DMS153 treated with DMSO at 0.1 percent for 48 hours (cell line): ENCODE results near the gene GYPB.
"Not testable (repeated sequence)": the region's sequence is repeated elsewhere in the genome, so short reads cannot be mapped to it uniquely, and the experiment has no call there.

Experiments used
- DNase-seq: peaks from one replicate; lab custom pipeline; 2025; ENCODE audit not compliant: unreplicated experiment; lab: John Stamatoyannopoulos, UW

GYPB gene

DNA sequence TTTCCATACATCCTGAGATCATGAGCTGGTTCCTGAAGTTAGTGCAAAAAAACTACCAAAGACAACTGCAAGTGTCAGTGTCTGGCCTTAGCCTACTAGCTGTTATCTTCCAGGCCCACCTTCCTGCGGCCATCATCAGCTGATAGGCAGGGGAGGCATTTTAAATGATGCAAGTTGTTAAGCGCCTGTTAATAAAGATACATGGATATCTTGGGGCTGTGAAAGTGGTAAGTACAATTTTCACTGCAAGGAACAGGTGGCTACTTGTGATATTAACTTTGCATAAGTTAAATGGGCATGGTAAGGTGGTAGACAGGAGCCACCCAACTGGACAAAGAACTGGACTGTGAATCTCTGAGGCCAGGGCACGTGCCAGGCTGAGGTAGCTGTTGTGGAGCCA is at the start of gene GYPB:
Gene GYPB, minus strand, starts transcription at position 104 of the 400 bp plus-strand sequence. Its CDS starts 93 bp downstream, at position 11.
- DNase-seq, result not testable (repeated sequence)

DNA sequence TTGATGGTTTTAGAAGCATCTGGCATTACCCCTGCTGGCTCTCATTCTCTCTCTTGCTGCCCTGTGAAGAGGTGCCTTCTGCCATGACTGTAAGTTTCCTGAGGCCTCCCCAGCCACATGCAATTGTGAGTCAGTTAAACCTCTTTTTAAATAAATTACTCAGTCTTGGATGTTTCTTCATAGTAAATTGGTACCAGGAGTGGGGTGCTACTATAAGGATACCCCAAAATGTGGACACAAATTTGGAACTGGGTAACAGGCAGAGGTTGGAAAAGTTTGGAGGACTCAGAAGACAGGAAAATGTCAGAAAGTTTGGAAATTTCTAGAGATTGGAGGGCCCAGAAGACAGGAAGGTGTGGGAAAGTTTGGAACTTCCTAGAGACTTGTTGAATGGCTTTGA is 42.4 kb upstream of the GYPB start:
- not testable (repeated sequence) for DNase-seq

DNA sequence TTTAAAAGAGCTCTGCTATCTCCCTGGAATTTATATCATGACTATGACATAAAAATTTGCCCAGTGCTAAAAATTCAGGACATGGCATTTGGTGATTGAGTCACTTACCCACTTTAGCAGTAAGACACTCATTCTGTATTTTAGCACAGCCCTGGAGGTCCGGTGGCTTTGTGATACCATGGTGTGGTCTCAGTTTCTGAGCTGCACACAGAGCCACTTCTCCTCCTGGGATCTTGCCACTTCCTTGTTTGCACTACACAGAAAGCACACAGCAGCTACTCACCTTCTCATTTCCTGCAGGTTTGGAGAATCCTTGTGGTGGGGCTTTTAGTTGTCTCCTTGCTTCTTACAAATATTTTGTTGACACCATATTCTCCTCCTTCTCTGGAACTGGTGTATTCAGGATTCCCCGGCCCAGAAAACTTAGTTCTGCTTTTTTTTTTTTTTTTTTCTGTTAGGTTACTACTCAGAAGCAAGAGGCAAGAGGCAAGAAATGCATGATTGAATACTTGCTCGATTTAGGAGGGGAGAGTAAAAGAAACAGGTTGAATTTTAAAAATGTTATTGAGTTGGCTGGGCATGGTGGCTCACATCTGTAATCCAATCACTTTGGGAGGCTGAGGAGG is 41.2 kb upstream of the GYPB start:
- not testable (repeated sequence) for DNase-seq

DNA sequence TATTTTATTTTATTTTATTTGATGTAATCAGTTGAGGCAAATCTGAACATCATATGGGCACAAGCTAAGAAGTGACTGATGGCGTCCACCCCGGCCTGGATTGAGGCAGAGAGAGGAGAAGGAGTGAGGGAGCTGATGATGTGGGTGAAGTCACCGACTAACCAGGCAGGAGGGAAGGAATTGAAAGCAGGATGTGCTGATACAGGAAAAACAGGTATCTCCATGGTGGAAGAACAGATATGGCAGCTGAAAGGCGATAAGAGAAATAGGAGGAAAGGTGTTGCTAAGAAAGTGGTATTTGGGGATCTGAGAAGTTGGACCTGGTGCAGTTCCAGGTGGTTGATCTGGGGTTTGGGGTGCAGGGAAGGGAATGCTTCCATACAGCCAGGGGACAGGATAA is 37.6 kb upstream of the GYPB start:
- no peak for DNase-seq

DNA sequence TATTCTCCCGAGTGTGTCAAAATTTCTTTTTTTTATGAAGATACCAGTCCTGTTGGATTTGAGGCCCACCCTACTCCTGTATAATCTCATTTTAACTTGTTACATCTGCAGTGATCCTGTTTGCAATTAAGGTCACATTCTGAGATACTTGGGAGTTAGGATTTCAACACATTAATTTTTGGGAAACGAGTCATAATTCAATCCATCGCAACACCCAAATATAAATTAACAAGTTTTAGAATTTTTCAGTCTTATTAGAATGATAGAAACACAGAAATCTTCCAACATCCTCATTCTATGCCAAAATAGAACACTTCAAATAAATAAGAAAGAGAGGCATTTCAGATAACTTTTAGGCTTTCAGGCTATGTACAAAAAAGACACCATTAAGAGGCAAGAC is 36.2 kb upstream of the GYPB start:
- not testable (repeated sequence) for DNase-seq

DNA sequence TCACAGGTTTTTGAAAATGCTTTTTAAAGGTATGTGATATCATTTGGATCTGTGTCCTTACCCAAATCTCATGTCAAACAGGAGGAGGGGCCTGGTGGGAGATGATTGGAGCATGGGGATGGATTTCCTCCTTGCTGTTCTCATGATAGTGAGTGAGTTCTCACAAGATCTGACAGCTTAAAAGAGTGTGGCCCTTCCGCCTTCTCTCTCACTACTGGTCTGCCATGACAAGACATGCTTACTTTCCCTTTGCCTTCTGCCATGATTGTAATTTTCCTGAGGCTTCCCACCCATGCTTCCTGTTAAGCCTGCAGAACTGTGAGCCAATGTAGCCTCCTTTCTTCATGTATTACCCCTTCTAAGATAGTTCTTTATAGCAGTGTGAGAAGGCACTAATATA is 32.3 kb upstream of the GYPB start:
- not testable (repeated sequence) for DNase-seq

DNA sequence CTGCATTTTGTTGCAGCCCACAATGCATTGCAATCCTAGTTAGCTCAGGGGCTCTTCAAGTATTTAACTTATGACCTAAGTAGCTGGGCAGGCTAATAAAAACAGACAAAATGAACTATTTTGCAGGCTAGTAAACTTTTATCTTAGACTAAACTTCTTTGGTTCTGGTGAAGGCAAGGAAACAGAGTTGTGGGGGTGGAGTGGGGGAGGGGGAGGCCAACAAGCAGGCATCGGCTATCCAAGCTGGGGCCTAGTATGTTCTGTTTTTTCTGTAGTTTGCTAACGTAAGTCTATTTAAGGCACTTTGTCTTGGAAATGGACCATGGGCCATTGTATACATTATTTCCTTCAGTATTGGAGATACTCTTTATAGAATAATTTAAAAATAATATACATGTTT is 31.5 kb upstream of the GYPB start:
- not testable (repeated sequence) for DNase-seq

DNA sequence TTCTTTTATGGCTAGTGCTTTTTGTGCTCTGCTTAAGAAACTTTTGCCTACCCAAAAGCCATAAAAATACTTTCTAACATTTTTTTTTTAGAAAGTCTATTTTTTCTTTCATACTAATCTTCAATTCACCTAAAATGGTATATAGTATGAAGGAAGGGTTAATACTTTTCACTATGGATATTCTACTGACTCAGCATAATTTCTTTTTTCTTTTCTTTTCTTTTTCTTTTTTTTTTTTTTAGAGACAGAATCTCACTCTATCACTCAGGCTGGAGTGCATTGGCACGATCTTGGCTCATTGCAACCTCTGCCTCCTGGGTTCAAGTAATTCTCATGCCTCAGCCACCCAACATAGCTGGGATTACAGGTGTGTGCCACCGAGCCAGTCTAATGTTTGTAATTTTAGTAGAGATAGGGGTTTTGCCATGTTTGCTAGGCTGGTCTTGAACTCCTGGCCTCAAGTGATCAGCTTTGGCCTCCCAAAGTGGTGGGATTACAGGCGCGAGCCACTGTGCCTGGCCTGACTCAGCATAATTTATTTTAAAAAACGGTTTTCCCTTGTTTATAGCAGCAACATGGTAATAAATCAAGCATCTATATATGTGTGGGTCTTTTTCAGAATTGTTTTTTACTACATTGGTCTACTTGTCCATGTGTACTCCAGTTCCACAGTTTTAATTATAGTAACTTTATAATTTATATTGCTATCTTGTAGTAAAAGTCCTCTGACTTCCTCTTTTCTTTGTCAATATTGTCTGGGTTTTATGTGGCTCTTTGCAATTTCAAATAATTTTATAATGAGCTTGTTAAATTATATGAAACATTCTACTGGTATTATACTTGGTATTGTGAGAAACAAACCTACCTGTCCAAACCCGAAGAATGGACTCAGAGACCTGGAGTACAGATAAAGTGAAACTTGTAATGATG is 30.6 kb upstream of the GYPB start:
- not testable (repeated sequence) for DNase-seq

DNA sequence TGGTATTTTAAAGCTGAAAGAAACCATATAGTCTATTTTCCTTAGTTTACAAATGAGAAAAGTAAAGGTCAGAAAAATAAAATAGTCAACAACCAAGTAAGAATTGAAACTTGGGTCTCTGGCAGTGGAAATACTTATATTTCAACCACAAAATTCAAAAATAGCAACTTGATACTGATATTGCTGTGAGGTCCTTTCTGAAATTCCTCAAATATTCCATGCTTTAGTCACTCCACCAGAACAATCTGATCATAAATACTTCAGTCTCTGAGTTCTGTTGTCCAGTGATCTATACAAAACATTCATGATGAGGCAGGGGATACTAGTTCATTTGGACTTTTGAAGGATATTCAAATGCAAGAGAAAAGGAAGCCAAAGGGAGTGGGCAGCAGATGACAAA is 25.8 kb upstream of the GYPB start:
- DNase-seq, result not testable (repeated sequence)

DNA sequence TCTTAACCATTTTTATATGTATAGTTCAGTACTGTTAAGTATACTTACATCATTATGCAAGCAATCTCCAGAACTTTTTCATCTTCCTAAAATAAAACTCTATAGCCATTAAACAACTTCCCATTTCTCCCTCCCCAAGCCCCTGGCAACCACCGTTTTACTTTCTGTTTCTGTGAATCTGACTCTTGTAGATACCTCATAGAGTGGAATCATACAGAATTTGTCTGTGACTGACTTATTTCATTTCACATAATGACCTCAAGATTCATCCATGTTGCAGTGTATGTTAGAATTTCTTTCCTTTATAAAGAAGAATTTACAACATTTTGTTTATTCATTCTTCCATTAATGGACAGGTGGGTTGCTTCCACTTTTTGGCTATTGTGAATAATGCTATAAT is 13.4 kb upstream of the GYPB start:
- DNase-seq, result not testable (repeated sequence)

DNA sequence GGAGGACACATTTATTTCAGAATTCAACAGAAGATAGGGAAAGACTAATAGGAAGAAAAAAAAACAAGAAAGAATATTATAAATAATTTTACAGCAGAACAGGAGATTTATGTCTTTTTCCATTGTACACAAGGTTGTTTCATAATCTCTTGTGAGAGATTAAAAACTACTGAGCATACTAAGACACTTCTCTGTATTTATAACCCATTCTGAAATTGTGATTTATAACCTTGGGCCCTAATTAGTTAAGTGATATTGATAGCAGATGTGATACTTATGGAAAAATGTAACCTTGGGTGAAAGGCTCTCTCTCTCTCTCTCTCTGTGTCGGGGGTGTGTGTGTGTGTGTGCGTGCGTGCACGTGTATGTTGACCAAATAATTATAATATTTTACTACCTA is 12.7 kb upstream of the GYPB start:
- DNase-seq, result not testable (repeated sequence)

DNA sequence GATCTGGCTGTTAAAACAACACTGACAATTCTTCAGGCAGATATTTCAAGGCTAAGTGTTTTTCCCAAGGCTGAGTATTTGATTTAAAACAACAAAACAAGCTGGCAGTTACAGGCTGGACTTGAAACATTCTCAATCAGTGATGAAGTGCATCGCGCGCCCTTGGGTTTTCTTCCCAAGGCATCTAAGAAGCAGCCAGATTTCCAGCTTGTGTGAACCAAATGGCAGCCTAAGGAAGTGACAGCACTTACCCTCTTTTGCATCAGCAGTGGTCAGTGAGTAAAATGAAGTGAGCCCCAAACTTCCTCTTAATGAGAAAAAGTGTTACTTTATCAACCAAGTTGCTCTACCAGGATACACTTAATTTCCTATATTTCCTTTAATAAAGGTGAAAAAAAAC is 12.2 kb upstream of the GYPB start:
- not testable (repeated sequence) for DNase-seq

DNA sequence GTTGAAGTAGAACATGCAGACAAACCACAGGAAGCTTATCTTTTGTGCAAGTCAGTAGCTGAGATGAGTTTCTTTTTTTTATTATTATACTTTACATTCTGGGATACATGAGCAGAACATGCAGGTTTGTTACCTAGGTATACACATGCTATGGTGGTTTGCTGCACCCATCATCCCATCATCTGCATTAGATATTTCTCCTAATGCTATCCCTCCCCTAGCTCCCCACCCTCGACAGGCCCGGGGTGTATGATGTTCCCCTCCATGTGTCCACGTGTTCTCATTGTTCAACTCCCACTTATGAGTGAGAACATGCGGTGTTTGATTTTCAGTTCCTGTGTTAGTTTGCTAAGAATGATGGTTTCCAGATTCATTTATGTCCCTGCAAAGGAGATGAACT is 11.5 kb upstream of the GYPB start:
- DNase-seq, result not testable (repeated sequence)

DNA sequence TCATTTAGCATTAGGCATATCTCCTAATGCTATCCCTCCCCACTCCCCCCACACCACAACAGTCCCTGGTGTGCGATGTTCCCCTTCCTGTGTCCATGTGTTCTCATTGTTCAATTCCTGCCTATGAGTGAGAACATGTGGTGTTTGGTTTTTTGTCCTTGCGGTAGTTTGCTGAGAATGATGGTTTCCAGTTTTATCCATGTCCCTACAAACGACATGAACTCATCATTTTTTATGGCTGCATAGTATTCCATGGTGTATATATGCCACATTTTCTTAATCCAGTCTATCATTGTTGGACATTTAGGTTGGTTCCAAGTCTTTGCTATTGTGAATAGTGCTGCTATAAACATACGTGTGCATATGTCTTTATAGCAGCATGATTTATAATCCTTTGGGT is 7.5 kb upstream of the GYPB start:
- DNase-seq, result not testable (repeated sequence)

DNA sequence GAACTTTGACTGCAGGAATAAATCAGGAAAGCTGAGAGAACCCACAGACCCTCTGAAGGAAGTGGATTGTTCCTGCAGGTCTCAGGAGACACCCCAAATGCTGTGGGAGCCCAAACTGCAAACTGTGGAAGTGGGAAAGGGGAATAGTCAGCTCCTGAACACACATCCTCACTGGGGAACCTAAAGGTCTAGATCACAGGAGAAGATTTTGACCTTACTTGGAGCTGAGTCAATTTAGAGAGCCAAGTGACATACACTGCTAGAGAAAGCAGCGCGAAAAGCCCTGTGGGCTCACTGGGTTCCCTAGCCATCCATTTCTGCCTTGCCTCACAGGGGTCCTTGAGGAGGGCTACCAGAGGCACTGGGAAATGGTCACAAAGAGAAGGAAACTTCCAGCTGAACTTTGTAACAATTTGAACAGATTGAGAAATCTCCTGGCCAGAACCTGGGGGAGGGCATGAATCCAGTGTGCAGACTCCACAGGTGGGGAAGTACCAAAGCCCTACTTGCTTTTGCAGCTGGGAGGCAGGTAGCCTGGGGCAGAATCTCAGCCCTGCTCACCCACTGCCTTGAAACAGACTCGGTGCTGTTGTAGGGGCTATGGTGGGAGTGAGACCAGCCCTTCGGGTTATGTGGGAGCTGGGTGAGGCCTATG is 5.3 kb upstream of the GYPB start:
- not testable (repeated sequence) for DNase-seq

DNA sequence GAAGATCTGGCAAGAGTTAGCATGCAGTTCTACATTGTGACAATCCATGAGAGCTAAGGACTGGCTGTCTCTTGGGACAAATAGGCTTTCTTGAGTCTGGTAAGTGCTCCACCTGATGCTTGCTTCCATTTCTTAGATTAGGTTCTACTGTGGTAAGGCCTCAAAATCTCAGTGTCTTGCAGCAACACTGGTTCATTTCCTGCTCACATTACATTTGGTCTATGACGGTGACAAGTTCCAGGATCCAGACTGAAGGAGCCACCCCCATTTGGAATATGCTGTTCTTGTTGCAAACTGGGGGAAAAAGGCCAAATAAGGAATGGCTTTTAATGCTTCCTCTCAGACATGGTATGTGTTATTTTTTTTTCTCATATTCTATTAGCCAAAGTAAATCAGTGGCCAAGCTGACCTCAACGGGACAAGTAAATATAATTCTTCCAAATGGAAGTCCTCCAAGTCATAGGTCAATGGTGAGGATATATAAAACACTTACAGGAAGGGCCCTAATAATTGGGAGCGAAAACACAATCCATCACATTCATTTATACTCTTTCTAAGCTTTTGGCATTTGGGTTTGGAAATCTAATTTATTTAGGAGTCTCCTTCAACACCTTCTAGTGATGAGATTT is 3.7 kb upstream of the GYPB start:
- not testable (repeated sequence) for DNase-seq

DNA sequence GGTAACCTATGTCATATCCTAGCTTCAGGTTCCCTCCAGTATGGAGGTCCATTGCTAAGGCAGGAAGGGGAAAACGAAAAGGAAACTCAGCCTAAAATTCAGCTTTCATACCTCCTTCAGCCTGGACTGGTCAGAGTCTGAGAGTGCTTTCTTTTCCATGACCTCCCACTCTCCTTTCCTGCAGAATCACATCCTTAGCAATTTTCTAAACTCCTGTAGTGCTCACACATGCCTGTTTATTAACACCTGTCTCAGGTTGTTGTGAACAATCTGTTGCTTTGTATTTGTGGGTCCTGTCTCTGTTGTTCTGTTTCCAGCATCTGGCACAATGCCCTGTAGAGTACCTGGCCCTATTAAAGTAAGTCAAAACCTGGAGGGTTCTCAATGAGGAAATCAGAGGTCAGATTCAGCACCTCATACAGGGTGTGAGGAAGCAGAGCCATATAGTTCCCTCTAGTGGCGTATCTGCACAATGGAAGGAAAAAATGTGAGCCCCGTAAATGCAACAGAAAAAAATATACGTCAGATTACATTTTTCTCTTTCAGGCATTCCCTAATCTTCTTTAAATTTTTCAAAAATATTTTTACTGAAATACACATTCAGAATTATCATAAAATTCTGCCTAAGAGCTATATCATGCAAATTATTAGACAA is 2.3 kb upstream of the GYPB start:
- DNase-seq, result not testable (repeated sequence)

DNA sequence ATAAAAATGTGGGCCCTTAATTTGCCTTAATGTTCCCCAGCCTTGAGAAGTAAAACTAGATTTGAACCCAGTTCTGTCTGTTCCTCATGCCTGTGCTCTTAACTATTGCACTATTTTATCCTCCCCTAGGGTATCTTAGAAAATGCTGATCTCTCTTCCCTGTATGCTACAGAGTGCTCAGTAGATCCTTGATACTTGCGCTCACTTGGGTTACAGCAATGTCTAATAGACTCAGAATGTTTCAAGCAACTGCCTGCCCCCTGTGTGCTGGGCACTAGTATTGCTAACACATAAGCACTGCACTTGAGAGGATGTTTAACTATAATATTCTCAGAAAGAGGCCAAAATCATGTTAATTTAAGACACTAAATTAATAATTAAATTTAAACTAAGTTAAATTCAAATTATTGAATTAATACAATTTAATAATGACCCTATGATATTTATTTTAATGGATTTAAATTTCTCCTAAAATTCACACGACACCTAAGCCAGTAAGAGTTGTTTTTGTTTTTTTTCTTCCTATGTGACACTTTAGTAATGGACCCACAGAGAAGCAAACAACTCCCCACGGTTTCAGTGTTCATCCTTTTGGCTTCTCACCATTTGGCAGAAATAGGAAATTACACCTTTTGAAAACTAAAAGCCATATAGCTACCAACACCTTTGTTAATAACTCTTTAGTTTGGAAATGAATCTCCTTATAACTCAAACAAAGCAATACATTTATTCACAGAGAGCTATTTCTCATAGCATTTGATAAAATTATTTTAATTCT is 768 bp downstream of the GYPB start:
- DNase-seq, result not testable (repeated sequence)

DNA sequence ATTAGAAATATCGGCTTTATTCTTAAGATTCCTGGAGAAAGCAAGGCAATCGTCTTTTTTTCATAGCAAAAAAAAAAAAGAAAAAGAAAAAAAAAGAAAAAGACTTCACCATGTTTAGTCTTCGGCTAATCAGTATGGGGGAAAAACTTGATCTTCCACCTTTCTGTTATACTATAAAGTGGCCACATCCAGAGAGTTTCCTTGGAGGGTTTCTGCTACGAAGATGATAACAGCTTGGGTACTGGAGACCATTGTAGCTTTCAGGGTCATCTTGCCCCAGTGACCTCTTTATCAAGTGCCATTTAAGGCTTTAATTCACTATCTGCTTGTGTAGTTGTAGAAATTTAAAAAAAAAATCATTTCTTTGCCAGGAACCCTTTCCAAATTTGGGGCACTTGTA is 1.9 kb downstream of the GYPB start:
- not testable (repeated sequence) for DNase-seq

DNA sequence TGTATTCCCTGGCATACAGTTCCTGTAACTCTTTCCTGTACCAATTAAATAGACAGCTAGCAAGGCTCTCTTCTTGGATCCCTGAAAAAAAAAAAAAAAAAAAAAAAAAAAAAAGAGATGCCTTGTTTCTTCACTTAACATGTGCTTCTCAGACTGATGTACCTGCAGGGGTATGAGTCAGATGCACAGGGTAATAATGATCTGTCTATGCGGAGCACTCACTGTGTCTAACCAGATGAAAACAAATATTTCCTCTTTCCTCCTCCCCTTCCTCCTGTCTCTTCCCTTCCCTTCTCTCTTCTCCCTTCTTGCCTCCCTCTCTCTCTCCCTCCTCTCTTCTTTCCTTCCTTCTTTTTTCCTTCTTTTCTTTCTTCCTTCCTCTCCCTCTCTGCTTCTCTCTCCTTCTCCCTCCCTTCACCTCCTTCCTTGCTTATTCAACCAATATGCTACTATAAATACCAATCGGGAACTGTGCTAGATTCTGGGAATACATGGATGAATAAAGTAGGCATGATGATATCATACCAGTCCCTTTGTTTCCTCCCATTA is 3.0 kb downstream of the GYPB start:
- DNase-seq, result not testable (repeated sequence)
